ENCODE data around the gene C2. TPM values are rescaled to one million over a fixed set of nuclear protein-coding genes. Genes with fewer than 3 reads are reported as not detected.
A peak's percentile ranks its signal among the peaks of the same experiment; 100 is the strongest.
"Not testable (repeated sequence)": the region's sequence is repeated elsewhere in the genome, so short reads cannot be mapped to it uniquely, and the experiment has no call there.

C2 gene
- total and polyA plus RNA-seq, 9 donors: 1.4 to 32.6 (median 11.4) TPM

GRCh38 chr6:31978831-31979230, 51.3 kb downstream of the C2 start:
- no peaks in the 10 kb centered on the region for H3K9me3 ChIP-seq
- TF ChIP-seq, protein P1, sequence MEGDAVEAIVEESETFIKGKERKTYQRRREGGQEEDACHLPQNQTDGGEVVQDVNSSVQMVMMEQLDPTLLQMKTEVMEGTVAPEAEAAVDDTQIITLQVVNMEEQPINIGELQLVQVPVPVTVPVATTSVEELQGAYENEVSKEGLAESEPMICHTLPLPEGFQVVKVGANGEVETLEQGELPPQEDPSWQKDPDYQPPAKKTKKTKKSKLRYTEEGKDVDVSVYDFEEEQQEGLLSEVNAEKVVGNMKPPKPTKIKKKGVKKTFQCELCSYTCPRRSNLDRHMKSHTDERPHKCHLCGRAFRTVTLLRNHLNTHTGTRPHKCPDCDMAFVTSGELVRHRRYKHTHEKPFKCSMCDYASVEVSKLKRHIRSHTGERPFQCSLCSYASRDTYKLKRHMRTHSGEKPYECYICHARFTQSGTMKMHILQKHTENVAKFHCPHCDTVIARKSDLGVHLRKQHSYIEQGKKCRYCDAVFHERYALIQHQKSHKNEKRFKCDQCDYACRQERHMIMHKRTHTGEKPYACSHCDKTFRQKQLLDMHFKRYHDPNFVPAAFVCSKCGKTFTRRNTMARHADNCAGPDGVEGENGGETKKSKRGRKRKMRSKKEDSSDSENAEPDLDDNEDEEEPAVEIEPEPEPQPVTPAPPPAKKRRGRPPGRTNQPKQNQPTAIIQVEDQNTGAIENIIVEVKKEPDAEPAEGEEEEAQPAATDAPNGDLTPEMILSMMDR (IDR thresholded peaks at IDR 0.05): no peak
- no peak for TF ChIP-seq POLR2A (IDR thresholded peaks at IDR 0.05)
- TF ChIP-seq EP300 (IDR thresholded peaks at IDR 0.05): no peak
- no peaks in the 10 kb centered on the region for H3K36me3 ChIP-seq
- intact Hi-C loops (cut with DNase I): no loop called here
- no peaks in the 10 kb centered on the region for H3K4me1 ChIP-seq (ENCODE audit: insufficient read depth)
- H3K27me3 ChIP-seq: no peaks in the 10 kb centered on the region
- no peak overlapping the region for H3K4me3 ChIP-seq
- WGBS, 3 donors: 82 to 85% (median 83%) methylated on average over 5 of the region's 5 CpGs
- no peak overlapping the region for H3K27ac ChIP-seq
- peak in 1 of 5 donors; percentile 33 for DNase-seq

GRCh38 chr6:31979238-31979898, 51.9 kb downstream of the C2 start:
- H3K27me3 ChIP-seq: no peaks in the 10 kb centered on the region
- H3K36me3 ChIP-seq: no peaks in the 10 kb centered on the region
- 77 to 90% (median 84%) methylated on average over 3 of the region's 3 CpGs for WGBS, 3 donors
- H3K4me1 ChIP-seq (ENCODE audit: insufficient read depth): no peaks in the 10 kb centered on the region
- H3K27ac ChIP-seq: no peak overlapping the region
- intact Hi-C loops (cut with DNase I): no loop called here
- TF ChIP-seq POLR2A (IDR thresholded peaks at IDR 0.05) (no peak), EP300 (IDR thresholded peaks at IDR 0.05) (no peak)
- TF ChIP-seq, protein P1 (IDR thresholded peaks at IDR 0.05): no peak
- no peak overlapping the region for H3K4me3 ChIP-seq
- DNase-seq: peak in 1 of 5 donors; percentile 21
- no peaks in the 10 kb centered on the region for H3K9me3 ChIP-seq

DNA sequence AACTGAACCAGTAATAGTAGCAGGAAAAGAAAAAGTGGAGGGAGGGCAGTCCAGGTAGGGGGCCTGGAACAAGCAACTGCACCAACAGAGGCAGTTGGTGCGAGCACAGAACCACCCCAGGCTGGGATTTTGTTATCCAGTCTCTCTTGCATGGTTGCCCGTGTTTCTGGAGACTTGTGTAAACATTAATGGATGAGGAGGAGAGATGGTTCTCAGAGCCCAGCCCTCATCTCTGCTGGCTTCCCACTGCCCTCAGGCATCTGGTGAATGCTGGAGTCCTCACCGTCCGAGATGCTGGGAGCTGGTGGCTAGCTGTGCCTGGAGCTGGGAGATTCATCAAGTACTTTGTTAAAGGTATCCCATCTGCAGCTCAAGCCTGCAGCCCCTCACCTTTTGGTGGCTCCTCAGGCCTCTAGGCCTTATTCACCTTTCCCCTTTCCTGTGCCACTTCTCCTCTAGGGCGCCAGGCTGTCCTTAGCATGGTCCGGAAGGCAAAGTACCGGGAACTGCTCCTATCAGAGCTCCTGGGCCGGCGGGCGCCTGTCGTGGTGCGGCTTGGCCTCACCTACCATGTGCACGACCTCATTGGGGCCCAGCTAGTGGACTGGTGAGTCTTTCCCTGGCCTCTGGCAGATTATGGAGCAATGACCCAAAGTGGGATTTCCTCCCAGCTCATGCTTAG, 52.8 kb downstream of the C2 start:
- H3K4me3 ChIP-seq; H3K36me3 ChIP-seq; H3K27me3 ChIP-seq; H3K4me1 ChIP-seq (ENCODE audit: insufficient read depth); H3K9me3 ChIP-seq; intact Hi-C loops (cut with DNase I): not testable (repeated sequence)
- 82 to 88% (median 84%) methylated on average over 5 to 13 of the region's 13 CpGs for WGBS, 3 donors
- H3K27ac ChIP-seq: peak overlapping the region in 1 of 2 donors; percentile 10
- DNase-seq: peak in 2 of 5 donors; percentile 17 to 23

DNA sequence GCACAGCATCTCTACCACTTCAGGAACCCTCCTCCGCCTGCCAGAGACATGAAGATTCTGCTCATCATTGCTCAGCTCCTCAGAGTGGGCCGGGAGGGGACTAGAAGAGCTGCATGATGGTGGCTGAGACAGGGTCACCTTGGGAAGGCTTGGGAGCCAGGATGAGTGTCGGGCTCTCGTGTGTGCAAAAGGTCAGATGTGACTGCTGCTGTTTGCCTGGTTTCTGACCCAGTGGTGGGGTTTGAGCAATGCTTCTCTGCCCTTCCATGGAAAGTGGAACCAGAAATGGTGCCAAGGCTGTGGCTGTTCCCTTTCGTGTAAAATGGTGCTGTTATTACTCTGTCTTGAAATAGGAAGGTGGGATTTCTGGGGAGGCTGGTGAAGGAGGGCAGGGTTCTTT, 53.5 kb downstream of the C2 start:
- H3K36me3 ChIP-seq; H3K4me1 ChIP-seq (ENCODE audit: insufficient read depth); DNase-seq; H3K27ac ChIP-seq; intact Hi-C loops (cut with DNase I); H3K27me3 ChIP-seq; H3K9me3 ChIP-seq; H3K4me3 ChIP-seq: not testable (repeated sequence)
- no CpG with 5 or more reads among the region's 5 CpGs for WGBS, 3 donors

GRCh38 chr6:31981744-31982143, 54.2 kb downstream of the C2 start, which contains the start of gene C4A:
C4A (plus strand) TSS chr6:31982057; CDS start chr6:31982108, 51 bp downstream.
- H3K36me3 ChIP-seq; H3K9me3 ChIP-seq; intact Hi-C loops (cut with DNase I); DNase-seq; H3K27me3 ChIP-seq; H3K4me1 ChIP-seq (ENCODE audit: insufficient read depth); H3K27ac ChIP-seq; H3K4me3 ChIP-seq: not testable (repeated sequence)
- no CpG with 5 or more reads among the region's 7 CpGs for WGBS, 3 donors

- DNase-seq; intact Hi-C loops (cut with DNase I): not testable (repeated sequence)
- no CpG with 5 or more reads among the region's 10 CpGs for WGBS, 3 donors
Observed at GRCh38 chr6:31989363-31989762, 61.8 kb downstream of the C2 start.

DNA sequence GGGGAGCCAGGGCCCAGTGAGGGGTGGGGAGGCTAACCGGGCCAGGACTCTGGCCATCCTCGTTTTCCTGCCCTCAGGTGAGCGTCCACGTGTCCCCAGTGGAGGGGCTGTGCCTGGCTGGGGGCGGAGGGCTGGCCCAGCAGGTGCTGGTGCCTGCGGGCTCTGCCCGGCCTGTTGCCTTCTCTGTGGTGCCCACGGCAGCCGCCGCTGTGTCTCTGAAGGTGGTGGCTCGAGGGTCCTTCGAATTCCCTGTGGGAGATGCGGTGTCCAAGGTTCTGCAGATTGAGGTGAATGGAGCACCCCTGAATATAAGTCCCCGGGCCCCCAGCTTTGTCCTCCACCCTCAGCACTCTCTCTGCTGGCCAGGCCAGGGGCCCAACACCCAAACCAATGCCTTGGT, 66.9 kb downstream of the C2 start:
- H3K27ac ChIP-seq; intact Hi-C loops (cut with DNase I); H3K36me3 ChIP-seq; H3K4me1 ChIP-seq (ENCODE audit: insufficient read depth); H3K9me3 ChIP-seq; H3K27me3 ChIP-seq; H3K4me3 ChIP-seq: not testable (repeated sequence)
- WGBS, 3 donors: 95 to 96% (median 95%) methylated on average over 8 to 9 of the region's 14 CpGs
- peak in 3 of 5 donors; percentile 17 to 33 (median 18) for DNase-seq

More at GRCh38 chr6:31989363-31989762, 61.8 kb downstream of the C2 start:
- not testable (repeated sequence) for H3K36me3 ChIP-seq; H3K4me1 ChIP-seq (ENCODE audit: insufficient read depth); H3K9me3 ChIP-seq; H3K4me3 ChIP-seq; H3K27me3 ChIP-seq; H3K27ac ChIP-seq
